Effector memory CD4-positive, alpha-beta T cell (primary cell): Measurements from ENCODE around the gene KCNB1.
"Not testable (repeated sequence)": the region's sequence is repeated elsewhere in the genome, so short reads cannot be mapped to it uniquely, and the experiment has no call there.

Source experiments
- DNase-seq, 3 donors: peaks; one replicate each; pipeline ENCODE4 v3.0.0-alpha.2; 2020
- H3K27ac ChIP-seq: 2 replicates; pipeline ENCODE4 v1.7.0; 2013; ENCODE audit warnings: mild to moderate bottlenecking, low read length, moderate library complexity; ENCODE audit not compliant: insufficient read depth, poor library complexity, severe bottlenecking
- H3K27me3 ChIP-seq: replicated peaks from 2 replicates; pipeline ENCODE4 v1.7.0; 2013; ENCODE audit warnings: mild to moderate bottlenecking, low read length; ENCODE audit not compliant: insufficient read depth, control insufficient read depth, poor library complexity, severe bottlenecking
- H3K36me3 ChIP-seq: 2 replicates; pipeline ENCODE4 v1.7.0; 2013; ENCODE audit warnings: mild to moderate bottlenecking, low read length, moderate library complexity; ENCODE audit not compliant: control insufficient read depth, insufficient read depth
- H3K4me1 ChIP-seq: 2 replicates; pipeline ENCODE4 v1.7.0; 2013; ENCODE audit warnings: low read length, mild to moderate bottlenecking; ENCODE audit not compliant: control insufficient read depth, insufficient read depth, poor library complexity, severe bottlenecking
- H3K4me3 ChIP-seq: 2 replicates; pipeline ENCODE4 v1.7.0; 2013; ENCODE audit warnings: low read length, low read depth, mild to moderate bottlenecking; ENCODE audit not compliant: insufficient read depth, poor library complexity, severe bottlenecking
- H3K9me3 ChIP-seq: 2 replicates; pipeline ENCODE4 v1.7.0; 2013; ENCODE audit warnings: mild to moderate bottlenecking, low read length, moderate library complexity; ENCODE audit not compliant: control insufficient read depth

The KCNB1 gene

DNA sequence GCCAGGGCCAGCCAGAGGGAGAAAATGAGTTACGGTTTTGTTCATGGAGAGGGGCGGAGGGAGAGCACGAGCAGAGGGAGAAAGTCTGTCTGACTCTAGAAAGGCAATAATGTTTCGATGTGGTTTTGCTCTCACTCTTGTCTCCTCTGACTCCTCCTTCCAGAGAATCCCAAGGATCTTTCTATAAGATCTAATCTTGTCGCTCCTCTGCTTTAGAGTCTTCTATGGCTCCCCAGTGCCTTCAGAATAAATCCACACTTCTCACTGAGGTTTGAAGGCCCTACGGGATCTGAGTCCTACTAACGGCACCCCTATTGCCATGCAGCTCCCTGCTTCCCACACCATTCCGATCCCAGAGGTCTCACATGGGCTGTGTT is 66.8 kb downstream of the KCNB1 start:
- no peaks in the 10 kb centered on the region for H3K27me3 ChIP-seq
- H3K27ac ChIP-seq = no peak overlapping the region
- DNase-seq = no peak
- H3K9me3 ChIP-seq = no peaks in the 10 kb centered on the region
- H3K4me3 ChIP-seq = no peak overlapping the region
- H3K4me1 ChIP-seq = no peaks in the 10 kb centered on the region
- H3K36me3 ChIP-seq = no peaks in the 10 kb centered on the region

DNA sequence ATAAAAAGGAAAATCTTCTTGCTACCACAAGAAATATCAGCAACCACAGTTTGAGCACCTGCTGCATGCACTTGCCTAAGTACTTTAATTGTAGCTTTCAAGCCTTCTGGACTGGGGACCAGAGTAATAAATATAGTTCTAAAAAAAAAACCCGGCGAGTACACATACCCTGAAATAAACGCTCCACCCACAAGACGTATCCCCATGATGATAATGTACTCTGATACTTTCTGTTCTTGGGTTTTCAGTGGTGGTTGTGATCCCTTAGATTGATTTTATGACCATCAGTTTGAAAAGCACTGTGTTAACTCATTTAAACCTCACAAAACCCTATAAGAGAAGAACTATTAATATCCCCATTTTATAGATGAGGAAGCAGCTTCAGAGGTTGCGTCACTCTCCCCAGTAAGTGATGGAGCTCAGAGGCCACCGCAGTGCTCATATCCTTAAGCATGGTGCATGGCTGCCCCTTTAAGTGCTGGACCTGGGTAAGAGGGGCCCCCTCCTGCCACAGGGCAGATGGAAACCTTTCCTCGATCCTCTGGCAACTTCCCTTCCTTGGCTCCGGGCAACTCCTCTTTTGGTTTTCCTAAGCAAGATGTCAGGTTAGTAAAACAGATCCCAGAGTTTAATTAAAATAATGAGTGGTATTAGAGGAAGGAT is 67.3 kb downstream of the KCNB1 start:
- Histone ChIP-seq H3K27me3 (no peaks in the 10 kb centered on the region), H3K36me3 (no peaks in the 10 kb centered on the region)

GRCh38 chr20:49413677-49414076 is 68.8 kb downstream of the KCNB1 start:
- Histone ChIP-seq H3K4me3 (no peak overlapping the region), H3K4me1 (no peaks in the 10 kb centered on the region), H3K9me3 (no peaks in the 10 kb centered on the region), H3K27ac (no peak overlapping the region), H3K36me3 (no peaks in the 10 kb centered on the region), H3K27me3 (no peaks in the 10 kb centered on the region)
- DNase-seq = no peak

More for the DNA sequence above, 67.3 kb downstream of the KCNB1 start:
- no peaks in the 10 kb centered on the region for H3K4me1 ChIP-seq
- no peaks in the 10 kb centered on the region for H3K9me3 ChIP-seq
- no peak overlapping the region for H3K27ac ChIP-seq
- no peak for DNase-seq
- H3K4me3 ChIP-seq = no peak overlapping the region

- no peak for DNase-seq
- Histone ChIP-seq H3K27me3 (no peaks in the 10 kb centered on the region), H3K4me3 (no peak overlapping the region), H3K9me3 (no peaks in the 10 kb centered on the region), H3K27ac (no peak overlapping the region), H3K4me1 (no peaks in the 10 kb centered on the region), H3K36me3 (no peaks in the 10 kb centered on the region)
Measured at GRCh38 chr20:49412953-49413352, 69.5 kb downstream of the KCNB1 start.

GRCh38 chr20:49412254-49412653 is 70.2 kb downstream of the KCNB1 start:
- Histone ChIP-seq H3K36me3 (no peaks in the 10 kb centered on the region), H3K4me3 (no peak overlapping the region), H3K4me1 (no peaks in the 10 kb centered on the region), H3K27me3 (no peaks in the 10 kb centered on the region), H3K27ac (no peak overlapping the region), H3K9me3 (no peaks in the 10 kb centered on the region)
- no peak for DNase-seq

DNA sequence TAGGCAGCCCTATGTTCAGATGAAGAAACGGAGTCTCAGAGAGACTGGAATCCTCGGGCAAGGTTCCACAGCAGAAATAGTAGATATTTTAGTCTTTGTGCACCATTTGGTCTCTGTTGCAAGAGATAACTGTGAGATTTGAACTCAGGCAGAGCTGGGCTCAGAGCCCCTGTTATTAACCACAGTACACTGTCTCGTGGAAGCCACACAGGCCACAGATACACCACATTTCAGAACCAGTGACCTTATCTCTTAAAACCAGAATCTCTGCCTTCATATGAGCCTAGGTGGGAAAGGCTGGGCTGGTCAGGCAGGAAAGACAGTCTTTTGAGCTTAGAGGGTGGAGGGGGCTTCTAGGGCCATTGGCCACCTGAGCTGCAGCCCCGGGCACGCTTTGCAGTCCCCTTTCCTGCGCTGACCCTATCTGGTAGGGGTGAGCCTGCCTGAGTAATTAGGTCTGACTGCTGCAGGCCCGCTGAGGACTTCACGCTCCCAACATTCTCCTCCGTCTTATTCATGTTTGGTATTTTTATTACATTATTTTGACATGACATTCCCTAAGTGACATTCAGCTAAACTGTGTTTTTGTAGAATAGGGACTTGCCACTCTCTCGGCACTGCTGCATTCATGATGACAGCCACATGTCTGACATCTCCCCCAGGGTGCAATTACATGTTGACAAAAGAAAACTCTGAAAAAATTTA is 71.1 kb downstream of the KCNB1 start:
- H3K4me1 ChIP-seq = no peaks in the 10 kb centered on the region
- no peaks in the 10 kb centered on the region for H3K36me3 ChIP-seq
- no peak overlapping the region for H3K27ac ChIP-seq
- H3K4me3 ChIP-seq = no peak overlapping the region
- no peaks in the 10 kb centered on the region for H3K9me3 ChIP-seq
- H3K27me3 ChIP-seq = no peaks in the 10 kb centered on the region
- DNase-seq = no peak

- DNase-seq, H3K9me3 ChIP-seq, H3K27ac ChIP-seq, H3K27me3 ChIP-seq, H3K4me3 ChIP-seq, H3K4me1 ChIP-seq, H3K36me3 ChIP-seq: not testable (repeated sequence)
Measured at GRCh38 chr20:49409975-49410621, 72.4 kb downstream of the KCNB1 start.

DNA sequence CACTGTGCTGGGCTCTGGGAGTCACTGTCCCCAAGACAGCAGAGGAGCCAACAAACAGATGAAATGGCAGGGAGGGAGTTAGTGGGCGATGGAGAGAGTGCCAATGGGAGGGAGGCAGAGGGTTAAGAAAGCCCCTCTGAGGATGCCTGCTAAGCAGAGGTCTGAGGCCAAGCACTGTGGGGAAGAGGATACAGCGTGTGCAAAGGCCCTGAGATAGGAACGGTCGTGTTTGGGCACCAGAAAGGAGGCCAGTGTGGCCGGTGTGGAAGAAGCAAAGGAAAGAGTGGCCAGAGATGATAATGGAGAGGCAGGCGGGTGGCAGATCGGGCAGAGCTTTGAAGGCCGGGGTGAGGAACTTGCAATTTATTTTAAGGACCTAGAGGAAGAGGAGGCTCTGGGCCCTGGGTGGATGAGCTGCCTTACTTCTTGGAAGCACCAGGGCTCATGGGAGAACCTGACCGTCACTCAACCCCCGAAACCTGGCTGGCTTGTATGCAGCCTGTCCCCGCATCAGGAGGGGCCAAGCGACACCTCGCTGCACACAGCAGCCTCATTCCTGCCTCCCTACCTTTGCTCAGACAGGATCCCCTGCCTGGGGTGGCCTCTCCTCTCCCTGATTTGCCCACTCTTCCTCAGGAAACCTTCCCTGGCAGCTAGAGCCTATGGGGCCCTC is 73.0 kb downstream of the KCNB1 start:
- Histone ChIP-seq H3K36me3 (no peaks in the 10 kb centered on the region), H3K27me3 (no peaks in the 10 kb centered on the region), H3K27ac (no peak overlapping the region), H3K4me3 (no peak overlapping the region), H3K9me3 (no peaks in the 10 kb centered on the region), H3K4me1 (no peaks in the 10 kb centered on the region)
- DNase-seq = no peak

DNA sequence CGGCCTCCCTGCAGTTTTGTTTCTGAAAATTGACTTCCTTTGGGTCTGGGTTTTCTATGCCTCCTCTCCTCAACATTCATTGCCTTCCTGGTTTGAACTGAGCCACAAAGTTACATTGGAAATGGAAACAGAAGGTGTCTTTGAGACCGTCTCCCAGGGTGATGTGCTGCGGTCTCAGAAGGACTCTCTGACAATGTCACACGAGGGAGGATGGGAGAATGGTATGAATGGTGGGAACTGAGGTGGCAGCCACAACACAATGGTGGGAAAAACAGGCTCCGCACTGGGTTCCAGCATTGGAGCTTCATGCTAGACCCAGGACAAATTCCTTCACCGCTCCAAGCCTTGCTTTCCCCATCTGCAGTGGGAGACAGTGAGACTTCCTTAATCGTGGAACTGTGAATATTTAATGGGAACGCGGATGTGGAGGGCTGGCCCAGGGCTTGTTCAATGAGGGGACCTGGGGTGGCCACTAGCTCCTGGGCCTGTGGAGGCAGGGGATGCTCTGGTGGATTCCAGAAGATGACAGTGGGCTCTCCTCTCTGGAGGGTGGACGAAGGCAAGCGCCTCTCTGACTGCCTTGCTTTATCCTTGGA is 73.9 kb downstream of the KCNB1 start:
- H3K4me1 ChIP-seq = no peaks in the 10 kb centered on the region
- no peak overlapping the region for H3K27ac ChIP-seq
- no peak overlapping the region for H3K4me3 ChIP-seq
- no peak for DNase-seq
- H3K9me3 ChIP-seq = no peaks in the 10 kb centered on the region
- no peaks in the 10 kb centered on the region for H3K36me3 ChIP-seq
- no peaks in the 10 kb centered on the region for H3K27me3 ChIP-seq
